Trophoblast cell (in vitro differentiated cells and primary cell): ENCODE results near the gene C11orf86.

Experiments
- DNase-seq, 2 donors: peaks; one replicate each; pipeline ENCODE4 v3.0.0-alpha.2; 2016
- H2AFZ ChIP-seq: 2 replicates; pipeline ENCODE4 v1.6.1; 2013; ENCODE audit warnings: low read length, moderate library complexity, mild to moderate bottlenecking; ENCODE audit not compliant: insufficient read depth, poor library complexity
- H2AK5ac ChIP-seq: 2 replicates; pipeline ENCODE4 v1.6.1; 2013; ENCODE audit warnings: mild to moderate bottlenecking, low read length
- H2BK120ac ChIP-seq: 2 replicates; pipeline ENCODE4 v1.6.1; 2013; ENCODE audit warnings: low read length, mild to moderate bottlenecking, moderate library complexity; ENCODE audit not compliant: insufficient read depth, poor library complexity
- H2BK12ac ChIP-seq: 2 replicates; pipeline ENCODE4 v1.6.1; 2013; ENCODE audit warnings: mild to moderate bottlenecking, low read length, moderate library complexity
- H2BK5ac ChIP-seq: 2 replicates; pipeline ENCODE4 v1.6.1; 2013; ENCODE audit warnings: low read length, low read depth, moderate library complexity, mild to moderate bottlenecking; ENCODE audit not compliant: poor library complexity
- H3K14ac ChIP-seq: 2 replicates; pipeline ENCODE4 v1.6.1; 2013; ENCODE audit warnings: mild to moderate bottlenecking, low read length
- H3K18ac ChIP-seq: 2 replicates; pipeline ENCODE4 v1.6.1; 2013; ENCODE audit warnings: mild to moderate bottlenecking, low read length
- H3K23ac ChIP-seq: 2 replicates; pipeline ENCODE4 v1.6.1; 2013; ENCODE audit warnings: low read length
- H3K27ac ChIP-seq: 2 replicates; pipeline ENCODE4 v1.5.1; 2013; ENCODE audit warnings: low read depth, mild to moderate bottlenecking, inconsistent platforms, low read length, moderate library complexity
- H3K27me3 ChIP-seq: 2 replicates; pipeline ENCODE4 v1.6.1; 2013; ENCODE audit warnings: inconsistent platforms, mild to moderate bottlenecking, low read length, moderate library complexity; ENCODE audit not compliant: insufficient read depth
- H3K36me3 ChIP-seq, 2 experiments: 1 replicate in 1 of 2; 2 replicates in 1 of 2; pipeline ENCODE4 v1.6.1; 2013; ENCODE audit warnings: low read length in 2 of 2, mild to moderate bottlenecking in 2 of 2, moderate library complexity in 1 of 2; ENCODE audit not compliant: insufficient read depth in 2 of 2, control insufficient read depth in 1 of 2
- H3K4ac ChIP-seq: 2 replicates; pipeline ENCODE4 v1.6.1; 2013; ENCODE audit warnings: low read depth, mild to moderate bottlenecking, low read length, moderate library complexity
- H3K4me1 ChIP-seq, 2 experiments: 1 replicate in 1 of 2; 2 replicates in 1 of 2; pipeline ENCODE4 v1.6.1; 2013; ENCODE audit warnings: low read length in 2 of 2, mild to moderate bottlenecking in 2 of 2, moderate library complexity in 1 of 2; ENCODE audit not compliant: insufficient read depth in 2 of 2, control insufficient read depth in 1 of 2
- H3K4me2 ChIP-seq: 2 replicates; pipeline ENCODE4 v1.6.1; 2013; ENCODE audit warnings: inconsistent platforms, mild to moderate bottlenecking, low read length, moderate library complexity
- H3K4me3 ChIP-seq: 2 replicates; pipeline ENCODE4 v1.5.1; 2013; ENCODE audit warnings: mild to moderate bottlenecking, low read depth, low read length, inconsistent platforms
- H3K79me1 ChIP-seq: one replicate; pipeline ENCODE4 v1.6.1; 2013; ENCODE audit warnings: low read length
- H3K79me2 ChIP-seq: 2 replicates; pipeline ENCODE4 v1.6.1; 2013; ENCODE audit warnings: low read length, mild to moderate bottlenecking; ENCODE audit not compliant: control insufficient read depth, insufficient read depth, poor library complexity
- H3K9ac ChIP-seq: 2 replicates; pipeline ENCODE4 v1.6.1; 2013; ENCODE audit warnings: mild to moderate bottlenecking, low read length
- H3K9me3 ChIP-seq: 2 replicates; pipeline ENCODE4 v1.6.1; 2013; ENCODE audit warnings: low read depth, mild to moderate bottlenecking, control low read depth, inconsistent platforms, low read length; ENCODE audit not compliant: insufficient read depth
- H4K12ac ChIP-seq: 2 replicates; pipeline ENCODE4 v1.6.1; 2013; ENCODE audit warnings: low read depth, mild to moderate bottlenecking, low read length, moderate library complexity
- H4K8ac ChIP-seq: 2 replicates; pipeline ENCODE4 v1.6.1; 2013; ENCODE audit warnings: low read depth, mild to moderate bottlenecking, low read length, moderate library complexity
- H4K91ac ChIP-seq: one replicate; pipeline ENCODE4 v1.6.1; 2013; ENCODE audit warnings: low read depth, mild to moderate bottlenecking, low read length, moderate library complexity
- WGBS: extraction: QIAGEN DNeasy Blood & Tissue Kit; methylation state at CpG from one replicate; pipeline ENCODE4 v1.1.7; 2013; ENCODE audit warnings: missing lambda C conversion rate; ENCODE audit not compliant: insufficient read length, insufficient coverage; ENCODE audit errors: extremely low coverage; 5-methylcytosine and 5-hydroxymethylcytosine counted together

Gene C11orf86

GRCh38 chr11:67014343-67014742, 39.2 kb downstream of the C11orf86 start:
- Histone ChIP-seq H2BK120ac (no peak overlapping the region), H3K79me1 (no peaks in the 10 kb centered on the region), H3K27ac (no peak overlapping the region), H2BK5ac (no peak overlapping the region), H4K12ac (no peak overlapping the region), H3K9me3 (no peaks in the 10 kb centered on the region), H3K14ac (no peak overlapping the region), H3K4me1 (peaks cover 0 to 5% of the 10 kb centered on the region in 2 experiments), H3K4ac (no peak overlapping the region), H4K8ac (no peak overlapping the region), H3K18ac (no peak overlapping the region), H3K36me3 (no peaks in the 10 kb centered on the region), H3K4me3 (no peak overlapping the region), H2AFZ (no peak overlapping the region), H3K9ac (no peak overlapping the region), H3K79me2 (no peaks in the 10 kb centered on the region), H3K4me2 (no peak overlapping the region), H2AK5ac (no peak overlapping the region), H3K23ac (no peak overlapping the region), H3K27me3 (no peaks in the 10 kb centered on the region), H4K91ac (no peak overlapping the region), H2BK12ac (no peak overlapping the region)
- no CpG with 5 or more reads among the region's 7 CpGs for WGBS
- DNase-seq, result no peak

GRCh38 chr11:67015048-67015447, 39.9 kb downstream of the C11orf86 start:
- H3K9me3 ChIP-seq, result no peaks in the 10 kb centered on the region
- H2BK120ac ChIP-seq, result no peak overlapping the region
- H3K14ac ChIP-seq, result no peak overlapping the region
- H3K27ac ChIP-seq, result no peak overlapping the region
- no peak overlapping the region for H2BK5ac ChIP-seq
- no peak overlapping the region for H3K4me2 ChIP-seq
- H3K79me2 ChIP-seq, result no peaks in the 10 kb centered on the region
- no peaks in the 10 kb centered on the region for H3K27me3 ChIP-seq
- no CpG with 5 or more reads among the region's 8 CpGs for WGBS
- H3K18ac ChIP-seq, result no peak overlapping the region
- no peak overlapping the region for H2BK12ac ChIP-seq
- H2AFZ ChIP-seq, result no peak overlapping the region
- peaks cover 0 to 5% of the 10 kb centered on the region in 2 experiments for H3K4me1 ChIP-seq
- no peak overlapping the region for H3K23ac ChIP-seq
- DNase-seq, result no peak
- no peak overlapping the region for H4K91ac ChIP-seq
- H4K12ac ChIP-seq, result no peak overlapping the region
- H2AK5ac ChIP-seq, result no peak overlapping the region
- no peaks in the 10 kb centered on the region for H3K79me1 ChIP-seq
- no peak overlapping the region for H4K8ac ChIP-seq
- no peak overlapping the region for H3K4ac ChIP-seq
- H3K4me3 ChIP-seq, result peak overlapping the region; percentile 51
- H3K36me3 ChIP-seq, result no peaks in the 10 kb centered on the region
- H3K9ac ChIP-seq, result no peak overlapping the region

- Histone ChIP-seq H3K36me3 (no peaks in the 10 kb centered on the region), H3K14ac (no peak overlapping the region), H3K18ac (no peak overlapping the region), H4K8ac (no peak overlapping the region), H3K4me3 (no peak overlapping the region), H3K9me3 (no peaks in the 10 kb centered on the region), H3K4ac (no peak overlapping the region), H3K4me1 (no peaks in the 10 kb centered on the region), H3K23ac (no peak overlapping the region), H3K27ac (no peak overlapping the region), H4K12ac (no peak overlapping the region), H2BK12ac (no peak overlapping the region), H3K4me2 (no peak overlapping the region), H4K91ac (no peak overlapping the region), H3K27me3 (no peaks in the 10 kb centered on the region), H2BK5ac (no peak overlapping the region), H2AFZ (no peak overlapping the region), H3K79me2 (no peaks in the 10 kb centered on the region), H2BK120ac (no peak overlapping the region), H2AK5ac (no peak overlapping the region), H3K79me1 (no peaks in the 10 kb centered on the region), H3K9ac (no peak overlapping the region)
- DNase-seq, result no peak
- WGBS, result no CpG with 5 or more reads among the region's 5 CpGs
These were observed 41.4 kb downstream of the C11orf86 start for GRCh38 chr11:67016550-67016949.

GRCh38 chr11:67020949-67021348, 45.8 kb downstream of the C11orf86 start:
- H3K79me2 ChIP-seq, result no peaks in the 10 kb centered on the region
- no peak overlapping the region for H3K4me3 ChIP-seq
- no peak overlapping the region for H3K14ac ChIP-seq
- H3K23ac ChIP-seq, result no peak overlapping the region
- H4K12ac ChIP-seq, result no peak overlapping the region
- H3K27me3 ChIP-seq, result peaks cover 34% of the 10 kb centered on the region
- no peaks in the 10 kb centered on the region for H3K79me1 ChIP-seq
- H2AFZ ChIP-seq, result no peak overlapping the region
- no CpG with 5 or more reads among the region's 6 CpGs for WGBS
- H2BK12ac ChIP-seq, result no peak overlapping the region
- no peak overlapping the region for H4K8ac ChIP-seq
- H2AK5ac ChIP-seq, result no peak overlapping the region
- H3K9ac ChIP-seq, result no peak overlapping the region
- H3K36me3 ChIP-seq, result no peaks in the 10 kb centered on the region
- no peak overlapping the region for H2BK5ac ChIP-seq
- H3K18ac ChIP-seq, result no peak overlapping the region
- H3K4me2 ChIP-seq, result no peak overlapping the region
- H3K27ac ChIP-seq, result no peak overlapping the region
- peaks cover 6% of the 10 kb centered on the region for H3K9me3 ChIP-seq
- H3K4ac ChIP-seq, result no peak overlapping the region
- no peak overlapping the region for H2BK120ac ChIP-seq
- peaks cover 4 to 10% of the 10 kb centered on the region in 2 experiments for H3K4me1 ChIP-seq
- no peak for DNase-seq
- no peak overlapping the region for H4K91ac ChIP-seq
